Effector memory CD4-positive, alpha-beta T cell (primary cell): ENCODE results near the gene BDH1.
"Not testable (repeated sequence)": the region's sequence is repeated elsewhere in the genome, so short reads cannot be mapped to it uniquely, and the experiment has no call there.

Experiments
- DNase-seq, 3 donors: peaks; one replicate each; pipeline ENCODE4 v3.0.0-alpha.2; 2020
- H3K27ac ChIP-seq: 2 replicates; pipeline ENCODE4 v1.7.0; 2013; ENCODE audit warnings: mild to moderate bottlenecking, low read length, moderate library complexity; ENCODE audit not compliant: insufficient read depth, poor library complexity, severe bottlenecking
- H3K27me3 ChIP-seq: replicated peaks from 2 replicates; pipeline ENCODE4 v1.7.0; 2013; ENCODE audit warnings: mild to moderate bottlenecking, low read length; ENCODE audit not compliant: insufficient read depth, control insufficient read depth, poor library complexity, severe bottlenecking
- H3K36me3 ChIP-seq: 2 replicates; pipeline ENCODE4 v1.7.0; 2013; ENCODE audit warnings: mild to moderate bottlenecking, low read length, moderate library complexity; ENCODE audit not compliant: control insufficient read depth, insufficient read depth
- H3K4me1 ChIP-seq: 2 replicates; pipeline ENCODE4 v1.7.0; 2013; ENCODE audit warnings: low read length, mild to moderate bottlenecking; ENCODE audit not compliant: control insufficient read depth, insufficient read depth, poor library complexity, severe bottlenecking
- H3K4me3 ChIP-seq: 2 replicates; pipeline ENCODE4 v1.7.0; 2013; ENCODE audit warnings: low read length, low read depth, mild to moderate bottlenecking; ENCODE audit not compliant: insufficient read depth, poor library complexity, severe bottlenecking
- H3K9me3 ChIP-seq: 2 replicates; pipeline ENCODE4 v1.7.0; 2013; ENCODE audit warnings: mild to moderate bottlenecking, low read length, moderate library complexity; ENCODE audit not compliant: control insufficient read depth

Gene BDH1

GRCh38 chr3:197522183-197522715 lies 33.5 kb downstream of the BDH1 start:
- Histone ChIP-seq H3K9me3 (no peaks in the 10 kb centered on the region), H3K36me3 (peaks cover 15% of the 10 kb centered on the region), H3K4me1 (no peaks in the 10 kb centered on the region), H3K4me3 (no peak overlapping the region), H3K27me3 (no peaks in the 10 kb centered on the region), H3K27ac (no peak overlapping the region)
- DNase-seq, result no peak

GRCh38 chr3:197521277-197522182 lies 34.2 kb downstream of the BDH1 start:
- no peak overlapping the region for H3K4me3 ChIP-seq
- no peak overlapping the region for H3K27ac ChIP-seq
- no peaks in the 10 kb centered on the region for H3K27me3 ChIP-seq
- H3K9me3 ChIP-seq, result no peaks in the 10 kb centered on the region
- H3K36me3 ChIP-seq, result peaks cover 8% of the 10 kb centered on the region
- no peak for DNase-seq
- no peaks in the 10 kb centered on the region for H3K4me1 ChIP-seq

- no peaks in the 10 kb centered on the region for H3K27me3 ChIP-seq
- H3K4me1 ChIP-seq, result no peaks in the 10 kb centered on the region
- H3K27ac ChIP-seq, result no peak overlapping the region
- H3K36me3 ChIP-seq, result peaks cover 3% of the 10 kb centered on the region
- DNase-seq, result no peak
- no peaks in the 10 kb centered on the region for H3K9me3 ChIP-seq
- no peak overlapping the region for H3K4me3 ChIP-seq
These were observed 35.2 kb downstream of the BDH1 start for GRCh38 chr3:197520311-197521276.

GRCh38 chr3:197519801-197520211 lies 36.0 kb downstream of the BDH1 start:
- no peaks in the 10 kb centered on the region for H3K4me1 ChIP-seq
- H3K4me3 ChIP-seq, result no peak overlapping the region
- peaks cover 8% of the 10 kb centered on the region for H3K36me3 ChIP-seq
- H3K9me3 ChIP-seq, result no peaks in the 10 kb centered on the region
- no peak overlapping the region for H3K27ac ChIP-seq
- no peak for DNase-seq
- H3K27me3 ChIP-seq, result no peaks in the 10 kb centered on the region

GRCh38 chr3:197518881-197519421 lies 36.8 kb downstream of the BDH1 start:
- DNase-seq, result peak in 1 of 3 donors; percentile 5
- H3K36me3 ChIP-seq, result peaks cover 8% of the 10 kb centered on the region
- H3K4me3 ChIP-seq, result no peak overlapping the region
- H3K9me3 ChIP-seq, result no peaks in the 10 kb centered on the region
- no peaks in the 10 kb centered on the region for H3K4me1 ChIP-seq
- H3K27me3 ChIP-seq, result no peaks in the 10 kb centered on the region
- H3K27ac ChIP-seq, result no peak overlapping the region

GRCh38 chr3:197517922-197518683 lies 37.7 kb downstream of the BDH1 start:
- not testable (repeated sequence) for H3K4me3 ChIP-seq, H3K9me3 ChIP-seq, H3K27ac ChIP-seq, H3K4me1 ChIP-seq, H3K27me3 ChIP-seq, H3K36me3 ChIP-seq
- DNase-seq, result peak in 1 of 3 donors; percentile 9

- H3K36me3 ChIP-seq, result peaks cover 12% of the 10 kb centered on the region
- not testable (repeated sequence) for H3K4me1 ChIP-seq, H3K27ac ChIP-seq, H3K9me3 ChIP-seq, H3K4me3 ChIP-seq, H3K27me3 ChIP-seq
- DNase-seq, result peak in 1 of 3 donors; percentile 36
These were observed 38.7 kb downstream of the BDH1 start for GRCh38 chr3:197516890-197517606.

GRCh38 chr3:197516517-197516889 lies 39.3 kb downstream of the BDH1 start:
- H3K36me3 ChIP-seq, result peaks cover 17% of the 10 kb centered on the region
- no peak for DNase-seq
- no peaks in the 10 kb centered on the region for H3K4me1 ChIP-seq
- H3K27ac ChIP-seq, result no peak overlapping the region
- no peaks in the 10 kb centered on the region for H3K27me3 ChIP-seq
- no peaks in the 10 kb centered on the region for H3K9me3 ChIP-seq
- H3K4me3 ChIP-seq, result no peak overlapping the region
